CD4-positive, alpha-beta T cell treated with Interferon alpha-2 for 1 hour (primary cell): Measurements from ENCODE around the gene TTLL5.

ENCODE experiments used
- DNase-seq, 2 donors: peaks; one replicate each; pipeline ENCODE4 v3.0.0-alpha.2; 2020 to 2022

Gene TTLL5

DNA sequence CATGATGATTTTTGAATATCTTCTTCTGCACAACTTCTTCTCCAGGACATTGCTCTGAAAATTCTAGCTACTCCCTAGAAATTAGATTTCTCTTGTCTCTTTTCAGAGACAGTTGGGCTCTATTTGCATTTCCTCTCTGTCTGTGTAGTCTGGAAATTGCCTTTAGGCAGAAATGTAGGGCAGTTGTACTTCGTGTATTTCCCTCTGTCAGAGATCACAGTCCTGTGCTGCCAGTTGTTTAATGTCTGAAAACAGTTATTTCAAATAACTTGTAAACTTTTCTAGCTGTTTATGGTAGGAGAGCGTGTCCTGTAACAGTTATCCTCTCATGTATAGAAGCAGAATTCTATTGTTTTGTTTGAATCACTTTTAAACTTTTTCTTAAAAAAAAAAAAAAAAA lies 86.9 kb downstream of the TTLL5 start:
- no peak for DNase-seq

GRCh38 chr14:75748336-75748735 lies 87.3 kb downstream of the TTLL5 start:
- no peak for DNase-seq

- DNase-seq, result no peak
These were observed 90.2 kb downstream of the TTLL5 start for GRCh38 chr14:75751296-75751695.

DNA sequence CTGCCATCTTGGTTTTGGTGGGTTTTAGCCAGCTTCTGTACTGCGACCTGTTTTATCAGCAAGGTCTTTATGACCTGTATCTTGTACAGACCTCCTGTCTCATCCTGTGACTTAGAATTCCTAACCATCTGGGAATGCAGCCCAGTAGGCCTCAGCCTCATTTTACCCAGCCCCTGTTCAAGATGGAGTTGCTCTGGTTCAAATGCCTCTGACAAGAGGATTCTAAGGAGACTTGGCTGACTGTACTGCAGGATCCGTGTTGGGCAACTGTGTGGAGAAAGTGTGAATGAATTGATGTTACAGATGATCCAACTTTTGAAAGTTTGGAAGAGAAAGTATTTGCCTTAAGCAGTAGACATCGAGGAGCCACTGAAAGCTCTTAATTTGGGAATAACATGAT lies 91.0 kb downstream of the TTLL5 start:
- no peak for DNase-seq

DNA sequence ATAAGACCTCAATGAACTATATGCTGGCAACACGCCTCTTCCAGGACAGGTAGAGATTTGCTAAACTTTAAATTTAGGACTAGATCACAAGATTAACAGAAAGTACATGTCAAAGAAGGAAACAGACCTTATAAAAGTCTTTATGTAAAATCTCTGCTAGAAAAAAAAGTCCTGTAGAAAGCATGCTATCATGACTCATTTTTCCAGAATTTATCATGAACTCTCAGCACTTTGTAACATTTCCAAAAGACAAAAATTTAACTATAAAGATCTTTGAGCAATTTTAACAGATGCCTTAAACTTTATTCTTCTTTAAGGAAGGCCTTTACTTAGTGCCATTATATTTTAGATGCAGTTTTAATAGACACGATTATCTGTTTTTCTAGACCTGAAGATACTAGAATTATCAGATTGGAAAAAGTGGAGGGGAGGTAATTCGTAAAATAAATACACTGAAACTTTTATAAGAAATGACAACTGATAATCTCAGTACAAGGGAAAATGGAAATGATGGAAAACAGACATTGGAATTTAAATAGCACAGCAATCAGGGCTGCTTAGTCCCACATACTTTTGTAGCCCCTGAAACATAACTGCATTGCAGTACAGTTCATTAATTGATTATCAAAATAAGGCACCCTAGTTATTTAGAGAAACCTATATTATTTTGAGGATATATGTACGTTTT lies 92.0 kb downstream of the TTLL5 start:
- DNase-seq, result no peak

GRCh38 chr14:75753696-75754095 lies 92.7 kb downstream of the TTLL5 start:
- DNase-seq, result no peak

- DNase-seq, result no peak
These were observed 96.8 kb downstream of the TTLL5 start for GRCh38 chr14:75757644-75758402.

DNA sequence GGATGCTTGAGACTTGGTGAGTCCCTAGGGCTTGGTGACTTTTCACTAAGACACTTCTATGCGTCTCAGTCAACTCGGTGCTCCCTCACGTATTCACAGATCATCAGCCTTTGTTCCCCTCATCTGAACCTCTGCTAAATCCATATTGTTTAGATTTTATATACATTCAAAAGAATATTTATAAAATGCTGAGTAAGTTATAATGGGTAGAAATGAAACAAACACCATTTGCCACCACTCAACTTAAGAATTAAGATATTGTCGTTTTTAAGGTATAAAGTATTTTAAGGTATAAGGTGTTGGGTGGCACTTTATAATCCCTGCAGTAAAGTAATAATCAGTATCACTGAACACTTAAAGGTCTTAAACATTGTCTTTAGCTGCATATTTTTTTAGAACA lies 103.0 kb downstream of the TTLL5 start:
- DNase-seq, result no peak

- DNase-seq, result no peak
These were observed 108.1 kb downstream of the TTLL5 start for GRCh38 chr14:75769047-75769685.

GRCh38 chr14:75770635-75771034 lies 109.6 kb downstream of the TTLL5 start:
- DNase-seq, result no peak

GRCh38 chr14:75771595-75771994 lies 110.5 kb downstream of the TTLL5 start:
- no peak for DNase-seq

DNA sequence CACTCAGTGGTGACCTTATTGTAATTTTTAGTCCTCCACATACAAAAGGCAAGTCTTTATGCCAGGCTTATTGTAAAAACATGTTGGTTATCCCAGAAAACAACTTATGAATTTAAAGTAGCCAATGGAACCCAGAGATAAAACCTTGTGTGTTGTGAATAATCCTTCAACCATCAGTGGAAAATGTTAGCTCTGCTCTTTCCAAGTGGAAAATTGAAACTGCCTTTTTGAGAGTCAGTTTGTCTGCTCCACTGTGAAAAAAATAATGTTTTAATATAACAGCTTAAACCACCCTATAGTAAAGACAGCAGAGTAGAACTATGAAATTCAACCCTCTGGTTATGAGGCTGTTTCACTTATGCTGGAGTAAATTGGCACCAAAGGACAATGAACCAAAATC lies 112.0 kb downstream of the TTLL5 start:
- no peak for DNase-seq

- DNase-seq, result no peak
These were observed 120.0 kb downstream of the TTLL5 start for GRCh38 chr14:75781096-75781495.

DNA sequence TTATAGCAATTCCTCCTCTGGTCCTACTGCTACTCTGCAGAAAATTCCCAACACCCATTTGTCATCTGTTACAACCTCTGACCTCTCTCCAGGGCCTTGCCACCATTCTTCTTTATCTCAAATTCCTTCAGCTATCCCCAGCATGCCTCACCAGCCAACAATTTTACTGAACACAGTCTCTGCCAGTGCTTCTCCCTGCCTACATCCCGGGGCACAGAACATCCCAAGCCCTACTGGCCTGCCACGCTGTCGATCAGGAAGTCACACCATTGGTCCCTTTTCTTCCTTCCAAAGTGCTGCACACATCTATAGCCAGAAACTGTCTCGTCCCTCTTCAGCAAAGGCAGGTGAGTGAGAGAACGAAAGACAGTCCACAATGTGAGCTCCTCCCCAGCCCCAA lies 122.1 kb downstream of the TTLL5 start:
- no peak for DNase-seq

- no peak for DNase-seq
These were observed 122.7 kb downstream of the TTLL5 start for GRCh38 chr14:75783602-75784313.

DNA sequence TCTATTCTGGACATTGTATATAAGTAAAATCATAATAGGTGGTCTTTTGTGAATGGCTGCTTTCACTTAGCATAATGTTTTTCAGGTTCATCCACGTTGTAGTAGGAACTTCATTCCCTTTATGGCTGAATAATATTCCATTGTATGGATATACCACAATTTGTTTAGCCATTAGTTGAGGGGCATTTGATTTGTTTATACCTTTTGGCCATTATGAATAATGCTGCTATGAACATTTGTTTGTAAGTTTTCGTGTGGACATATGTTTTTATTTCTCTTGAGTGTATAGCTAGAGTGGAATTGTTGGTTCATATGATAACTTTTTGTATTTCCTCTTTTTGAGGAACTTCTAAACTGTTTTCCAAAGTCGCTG lies 123.3 kb downstream of the TTLL5 start:
- DNase-seq, result no peak

DNA sequence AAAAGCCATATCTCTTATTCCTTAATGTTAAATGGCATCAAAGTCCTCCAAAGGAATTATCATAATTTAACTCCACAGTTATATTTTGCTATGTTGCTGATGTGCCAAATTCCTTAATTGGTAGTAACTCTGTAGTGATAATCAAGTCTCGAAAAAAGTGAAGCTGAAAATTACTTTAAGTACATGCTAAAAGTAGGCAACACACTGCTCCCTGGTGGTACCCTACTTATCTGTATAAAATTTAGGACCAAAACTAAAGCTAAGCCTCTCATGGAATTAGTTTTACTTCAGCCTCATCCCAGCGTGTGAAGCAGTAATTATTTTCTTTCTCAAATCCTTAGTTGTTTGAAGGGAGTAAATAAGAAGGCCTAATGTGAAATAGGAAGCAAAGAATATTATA lies 132.8 kb downstream of the TTLL5 start:
- no peak for DNase-seq

DNA sequence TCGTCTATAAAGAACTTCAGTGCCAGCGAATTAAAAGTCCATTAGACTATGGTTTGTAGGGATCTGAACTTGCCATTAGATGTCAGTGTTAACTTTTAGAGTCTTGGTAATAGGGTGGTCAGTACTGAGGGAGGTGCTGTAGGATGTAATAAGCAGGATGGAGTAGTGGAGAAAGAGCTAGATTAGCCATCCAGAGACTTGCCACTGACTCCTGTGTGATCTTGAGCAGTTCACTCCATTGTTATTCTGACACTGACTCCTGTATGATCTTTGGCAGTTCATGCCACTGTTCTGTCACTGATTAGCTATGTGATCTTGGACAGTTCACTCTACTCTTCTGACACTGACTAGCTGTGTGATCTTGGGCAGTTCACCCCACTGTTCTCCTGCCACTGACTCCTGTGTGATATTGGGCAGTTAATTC lies 133.6 kb downstream of the TTLL5 start:
- no peak for DNase-seq

- no peak for DNase-seq
These were observed 139.7 kb downstream of the TTLL5 start for GRCh38 chr14:75800792-75801191.

DNA sequence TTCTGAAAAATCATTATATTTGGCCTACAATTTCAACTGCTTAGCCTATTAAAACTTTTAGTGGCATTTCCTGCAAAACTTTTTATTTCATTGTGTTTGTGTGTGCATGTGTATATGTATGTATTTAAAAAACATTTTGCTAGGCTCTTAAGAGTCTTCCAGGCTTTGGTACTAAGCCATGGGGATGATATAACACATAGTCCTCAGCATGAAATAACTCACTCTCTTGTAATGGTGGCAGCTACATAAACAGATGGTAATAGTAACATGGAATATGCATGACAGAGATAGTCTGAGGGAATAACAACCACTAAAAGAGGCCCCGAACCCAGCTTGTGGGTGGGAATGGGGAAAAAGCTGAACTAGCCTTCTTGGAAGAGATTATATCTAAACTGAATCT lies 141.4 kb downstream of the TTLL5 start:
- DNase-seq, result no peak

- no peak for DNase-seq
These were observed 142.7 kb downstream of the TTLL5 start for GRCh38 chr14:75803765-75804164.

DNA sequence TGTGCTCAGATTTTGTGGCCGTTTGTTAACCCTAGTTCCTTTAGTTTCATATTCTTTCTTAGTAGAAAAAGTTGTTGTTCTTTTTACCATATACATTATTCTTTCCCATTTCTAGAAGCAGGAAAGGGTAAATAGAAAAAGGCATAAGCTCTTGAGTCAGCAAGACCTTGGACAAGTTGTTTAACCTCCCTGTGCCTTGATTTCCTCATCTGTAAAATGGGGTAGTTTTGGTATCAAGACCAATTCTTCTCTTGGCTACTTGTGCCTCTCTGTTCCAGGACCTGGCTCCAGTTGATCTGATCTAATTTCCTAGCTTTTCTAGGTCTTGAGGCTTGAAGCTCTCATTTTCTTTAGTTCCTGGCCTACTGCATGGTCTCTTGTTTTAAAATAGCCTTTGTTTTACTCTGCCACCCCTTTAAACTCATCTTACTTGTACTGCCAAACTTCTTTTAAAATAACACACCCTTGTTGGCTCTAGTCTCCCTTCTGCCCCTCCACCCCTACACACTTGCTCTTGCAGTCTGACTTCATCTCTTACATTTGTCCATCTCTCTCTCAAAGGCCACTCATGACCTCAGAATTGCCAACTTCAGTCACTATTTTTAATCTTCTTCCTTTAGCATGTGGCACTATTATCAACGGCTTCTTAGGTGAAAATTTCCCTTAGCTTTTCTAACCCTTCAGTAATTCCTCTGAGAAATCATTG lies 143.7 kb downstream of the TTLL5 start:
- DNase-seq, result no peak

DNA sequence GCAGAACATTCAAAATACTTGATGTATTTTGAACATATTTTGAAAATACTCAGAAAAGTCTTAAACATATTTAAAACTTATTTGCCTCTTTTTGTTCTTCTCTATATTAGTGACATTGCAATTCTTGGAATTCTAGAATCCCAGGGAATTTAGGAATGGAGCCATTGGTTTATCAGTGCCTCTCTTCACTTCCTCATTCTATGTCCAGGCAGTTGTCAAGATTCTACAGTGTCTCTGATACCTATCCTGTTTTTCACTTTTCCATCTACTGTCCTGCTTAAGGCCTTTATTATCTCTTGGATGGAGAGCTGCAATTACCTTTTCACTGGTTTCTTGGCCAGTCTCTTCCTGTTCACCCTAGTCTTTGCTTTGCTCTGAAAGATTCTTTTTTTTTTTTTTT lies 144.6 kb downstream of the TTLL5 start:
- no peak for DNase-seq
